NB4 (cell line): ENCODE data around the gene SLC4A2.

Experiments used
- MYC ChIP-seq: IDR thresholded peaks from 2 replicates; pipeline ENCODE4 v1.6.1; 2011; ENCODE audit warnings: low read depth, low read length
- POLR2A ChIP-seq: IDR thresholded peaks from 2 replicates; pipeline ENCODE4 v1.6.1; 2011; ENCODE audit warnings: mild to moderate bottlenecking; ENCODE audit not compliant: insufficient read length; ENCODE audit errors: extremely low read depth
- TF ChIP-seq, protein P1 (sequence below): IDR thresholded peaks from one replicate; pipeline ENCODE4 v1.5.1; 2012; ENCODE audit warnings: low read depth, low read length

- TF ChIP-seq, protein P1, sequence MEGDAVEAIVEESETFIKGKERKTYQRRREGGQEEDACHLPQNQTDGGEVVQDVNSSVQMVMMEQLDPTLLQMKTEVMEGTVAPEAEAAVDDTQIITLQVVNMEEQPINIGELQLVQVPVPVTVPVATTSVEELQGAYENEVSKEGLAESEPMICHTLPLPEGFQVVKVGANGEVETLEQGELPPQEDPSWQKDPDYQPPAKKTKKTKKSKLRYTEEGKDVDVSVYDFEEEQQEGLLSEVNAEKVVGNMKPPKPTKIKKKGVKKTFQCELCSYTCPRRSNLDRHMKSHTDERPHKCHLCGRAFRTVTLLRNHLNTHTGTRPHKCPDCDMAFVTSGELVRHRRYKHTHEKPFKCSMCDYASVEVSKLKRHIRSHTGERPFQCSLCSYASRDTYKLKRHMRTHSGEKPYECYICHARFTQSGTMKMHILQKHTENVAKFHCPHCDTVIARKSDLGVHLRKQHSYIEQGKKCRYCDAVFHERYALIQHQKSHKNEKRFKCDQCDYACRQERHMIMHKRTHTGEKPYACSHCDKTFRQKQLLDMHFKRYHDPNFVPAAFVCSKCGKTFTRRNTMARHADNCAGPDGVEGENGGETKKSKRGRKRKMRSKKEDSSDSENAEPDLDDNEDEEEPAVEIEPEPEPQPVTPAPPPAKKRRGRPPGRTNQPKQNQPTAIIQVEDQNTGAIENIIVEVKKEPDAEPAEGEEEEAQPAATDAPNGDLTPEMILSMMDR, result no peak
- TF ChIP-seq POLR2A (no peak), MYC (no peak)
Observed at GRCh38 chr7:151015967-151016366, 43.4 kb upstream of the SLC4A2 start.
